Loucy (cell line): Measurements from ENCODE around the gene SPHK2.

Experiments used
- EZH2phosphoT487 ChIP-seq: fragments of 200-600 bp; IDR thresholded peaks from 2 replicates; pipeline ENCODE4 v1.6.1; 2018; ENCODE audit warnings: antibody characterized with exemption, mild to moderate bottlenecking, moderate library complexity, borderline replicate concordance
- TF ChIP-seq, protein P1 (sequence below): fragments of 200-600 bp; sonication (generic); conservative IDR thresholded peaks from 2 replicates; pipeline ENCODE4 v1.5.1; 2014; ENCODE audit warnings: mild to moderate bottlenecking, antibody characterized with exemption, low read length

- TF ChIP-seq, protein P1, sequence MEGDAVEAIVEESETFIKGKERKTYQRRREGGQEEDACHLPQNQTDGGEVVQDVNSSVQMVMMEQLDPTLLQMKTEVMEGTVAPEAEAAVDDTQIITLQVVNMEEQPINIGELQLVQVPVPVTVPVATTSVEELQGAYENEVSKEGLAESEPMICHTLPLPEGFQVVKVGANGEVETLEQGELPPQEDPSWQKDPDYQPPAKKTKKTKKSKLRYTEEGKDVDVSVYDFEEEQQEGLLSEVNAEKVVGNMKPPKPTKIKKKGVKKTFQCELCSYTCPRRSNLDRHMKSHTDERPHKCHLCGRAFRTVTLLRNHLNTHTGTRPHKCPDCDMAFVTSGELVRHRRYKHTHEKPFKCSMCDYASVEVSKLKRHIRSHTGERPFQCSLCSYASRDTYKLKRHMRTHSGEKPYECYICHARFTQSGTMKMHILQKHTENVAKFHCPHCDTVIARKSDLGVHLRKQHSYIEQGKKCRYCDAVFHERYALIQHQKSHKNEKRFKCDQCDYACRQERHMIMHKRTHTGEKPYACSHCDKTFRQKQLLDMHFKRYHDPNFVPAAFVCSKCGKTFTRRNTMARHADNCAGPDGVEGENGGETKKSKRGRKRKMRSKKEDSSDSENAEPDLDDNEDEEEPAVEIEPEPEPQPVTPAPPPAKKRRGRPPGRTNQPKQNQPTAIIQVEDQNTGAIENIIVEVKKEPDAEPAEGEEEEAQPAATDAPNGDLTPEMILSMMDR, result no peak
- TF ChIP-seq EZH2phosphoT487, result no peak
These were observed 3.9 kb upstream of the SPHK2 start for GRCh38 chr19:48615231-48616040.
